ENCODE data around the gene SLC16A6. TPM values are rescaled to one million over a fixed set of nuclear protein-coding genes. Genes with fewer than 3 reads are reported as not detected.
A peak's percentile ranks its signal among the peaks of the same experiment; 100 is the strongest.

Gene SLC16A6
- total RNA-seq, 1 experiment from 2014 or later: 0.22 TPM

GRCh38 chr17:68305142-68305541 is 14.2 kb upstream of the SLC16A6 start:
- TF ChIP-seq RORB (CRISPR knock-in tag; IDR thresholded peaks at IDR 0.05) (no peak), CDX4 (CRISPR knock-in tag; IDR thresholded peaks at IDR 0.05; ENCODE audit: borderline replicate concordance) (no peak), ATF1 (CRISPR knock-in tag; IDR thresholded peaks at IDR 0.05) (no peak)
- Mint-ChIP-seq H3K27me3 (ENCODE audit: low read depth) (no peaks in the 10 kb centered on the region), H3K4me3 (no peak overlapping the region), H3K9me3 (peaks cover 11% of the 10 kb centered on the region), H3K4me1 (peaks cover 20% of the 10 kb centered on the region), H3K36me3 (peaks cover 12% of the 10 kb centered on the region), H3K27ac (no peak overlapping the region)
- ATAC-seq (no peak), DNase-seq (ENCODE audit: low spot score) (no peak)
- ChIA-PET CTCF (no interaction called here), POLR2A (no interaction called here)

GRCh38 chr17:68304706-68305105 is 13.8 kb upstream of the SLC16A6 start:
- peaks cover 12% of the 10 kb centered on the region for H3K36me3 Mint-ChIP-seq
- H3K9me3 Mint-ChIP-seq: peaks cover 14% of the 10 kb centered on the region
- H3K4me3 Mint-ChIP-seq: no peak overlapping the region
- H3K27ac Mint-ChIP-seq: no peak overlapping the region
- DNase-seq (ENCODE audit: low spot score): no peak
- POLR2A ChIA-PET: no interaction called here
- no peaks in the 10 kb centered on the region for H3K27me3 Mint-ChIP-seq (ENCODE audit: low read depth)
- CTCF ChIA-PET: no interaction called here
- TF ChIP-seq EMX1 (CRISPR knock-in tag; IDR thresholded peaks at IDR 0.05) (no peak), PRDM15 (CRISPR knock-in tag; IDR thresholded peaks at IDR 0.05) (no peak), KAT7 (CRISPR knock-in tag; IDR thresholded peaks at IDR 0.05; ENCODE audit: borderline replicate concordance) (no peak), CDX4 (CRISPR knock-in tag; IDR thresholded peaks at IDR 0.05; ENCODE audit: borderline replicate concordance) (no peak), ZNF219 (CRISPR knock-in tag; IDR thresholded peaks at IDR 0.05; ENCODE audit: borderline replicate concordance) (no peak), OVOL2 (CRISPR knock-in tag; IDR thresholded peaks at IDR 0.05; ENCODE audit: borderline replicate concordance) (no peak), TP53 (CRISPR knock-in tag; IDR thresholded peaks at IDR 0.05) (no peak)
- no peak for ATAC-seq
- peaks cover 20% of the 10 kb centered on the region for H3K4me1 Mint-ChIP-seq

- Mint-ChIP-seq H3K4me3 (no peak overlapping the region), H3K9me3 (peaks cover 11% of the 10 kb centered on the region), H3K27me3 (ENCODE audit: low read depth) (no peaks in the 10 kb centered on the region), H3K27ac (peak overlapping the region; percentile 1; the same call in 1 of the 2 replicates), H3K36me3 (peaks cover 3% of the 10 kb centered on the region), H3K4me1 (peaks cover 17% of the 10 kb centered on the region)
- POLR2A ChIA-PET: no interaction called here
- CTCF ChIA-PET: interaction anchor here (1.1 kb wide), 1 partner anchor 96 kb away, joined by 5 read pairs; no protein-coding TSS in a partner anchor
- DNase-seq (ENCODE audit: low spot score) (no peak), ATAC-seq (no peak)
- no peak for TF ChIP-seq FOXP4 (CRISPR knock-in tag; IDR thresholded peaks at IDR 0.05)
- no peak for TF ChIP-seq CDX4 (CRISPR knock-in tag; IDR thresholded peaks at IDR 0.05; ENCODE audit: borderline replicate concordance)
- no peak for TF ChIP-seq ZNF425 (CRISPR knock-in tag; conservative IDR thresholded peaks at IDR 0.05)
- no peak for TF ChIP-seq USF2 (CRISPR knock-in tag; IDR thresholded peaks at IDR 0.05)
- no peak for TF ChIP-seq JUN (CRISPR knock-in tag; IDR thresholded peaks at IDR 0.05)
- TF ChIP-seq SMAD3 (CRISPR knock-in tag; IDR thresholded peaks at IDR 0.05; ENCODE audit: borderline replicate concordance): no peak
- TF ChIP-seq ZNF281 (CRISPR knock-in tag; IDR thresholded peaks at IDR 0.05): no peak
Observed at GRCh38 chr17:68302666-68303065, 11.7 kb upstream of the SLC16A6 start.
